Spleen (tissue), 7 donors: ENCODE data around the gene MREG.

Experiments
- POLR2AphosphoS5 ChIP-seq, 3 donors: sonication (generic); formaldehyde crosslinking; IDR thresholded peaks; one replicate each; pipeline ENCODE4 v1.5.1; 2017; ENCODE audit warnings: antibody characterized with exemption in 3 of 3
- TF ChIP-seq, protein P1 (sequence below), 11 experiments: fragments of 200-600 bp in 7 of 11; fragments of 450-650 bp in 4 of 11; sonication (generic) in 4 of 11; IDR thresholded peaks in 8 of 11; conservative IDR thresholded peaks in 3 of 11; 1 replicate in 7 of 11; 2 replicates in 4 of 11; pipeline versions ENCODE4 v1.4.0 to v1.8.0; 2016 to 2021; ENCODE audit warnings: antibody characterized with exemption in 11 of 11, inconsistent platforms in 4 of 11, mild to moderate bottlenecking in 1 of 11
- donor health status: DM: no; HTN: no; CAD: no; lungs with moderate emphysema.
- donor health status: DM: no; HTN: no; CAD: no.
- donor health status: DM: no; HTN: no; CAD: no.

GRCh38 chr2:215914777-215915165 lies 98.6 kb downstream of the MREG start:
- no peak for TF ChIP-seq POLR2AphosphoS5 (IDR thresholded peaks at IDR 0.05)
- TF ChIP-seq, protein P1, sequence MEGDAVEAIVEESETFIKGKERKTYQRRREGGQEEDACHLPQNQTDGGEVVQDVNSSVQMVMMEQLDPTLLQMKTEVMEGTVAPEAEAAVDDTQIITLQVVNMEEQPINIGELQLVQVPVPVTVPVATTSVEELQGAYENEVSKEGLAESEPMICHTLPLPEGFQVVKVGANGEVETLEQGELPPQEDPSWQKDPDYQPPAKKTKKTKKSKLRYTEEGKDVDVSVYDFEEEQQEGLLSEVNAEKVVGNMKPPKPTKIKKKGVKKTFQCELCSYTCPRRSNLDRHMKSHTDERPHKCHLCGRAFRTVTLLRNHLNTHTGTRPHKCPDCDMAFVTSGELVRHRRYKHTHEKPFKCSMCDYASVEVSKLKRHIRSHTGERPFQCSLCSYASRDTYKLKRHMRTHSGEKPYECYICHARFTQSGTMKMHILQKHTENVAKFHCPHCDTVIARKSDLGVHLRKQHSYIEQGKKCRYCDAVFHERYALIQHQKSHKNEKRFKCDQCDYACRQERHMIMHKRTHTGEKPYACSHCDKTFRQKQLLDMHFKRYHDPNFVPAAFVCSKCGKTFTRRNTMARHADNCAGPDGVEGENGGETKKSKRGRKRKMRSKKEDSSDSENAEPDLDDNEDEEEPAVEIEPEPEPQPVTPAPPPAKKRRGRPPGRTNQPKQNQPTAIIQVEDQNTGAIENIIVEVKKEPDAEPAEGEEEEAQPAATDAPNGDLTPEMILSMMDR (IDR thresholded peaks at IDR 0.05 in 8 of 11, conservative IDR thresholded peaks at IDR 0.05 in 3 of 11) = no peak
